H1 (cell line): ENCODE results near the gene PIF1. TPM values are rescaled to one million over a fixed set of nuclear protein-coding genes. Genes with fewer than 3 reads are reported as not detected.

Source experiments
- CTCF ChIA-PET: fragments of 300-600 bp; sonication (Branson Sonifier 250); formaldehyde crosslinking; loops from one replicate; lab custom pipeline; 2021; ENCODE audit not compliant: partially characterized antibody; lab: Charles Lee
- POLR2A ChIA-PET: fragments of 300-600 bp; sonication (Branson Sonifier 250); formaldehyde crosslinking; loops from one replicate; lab custom pipeline; 2021; ENCODE audit warnings: inconsistent platforms; ENCODE audit not compliant: partially characterized antibody; lab: Charles Lee
- DNase-seq, 2 experiments: peaks; one replicate each; pipeline versions ENCODE4 v3.0.0 to v3.0.0-alpha.2; 2010 to 2022; ENCODE audit warnings: low spot score in 2 of 2, low read depth in 1 of 2, mixed read lengths in 1 of 2
- FAIRE-seq: peaks from 2 replicates; lab custom pipeline; 2011; peaks lifted over from hg19 to GRCh38; lab: Jason Lieb, UNC
- H2AFZ ChIP-seq: 2 replicates; pipeline ENCODE4 v1.8.1; 2012; ENCODE audit warnings: low read length, inconsistent platforms
- H2AK5ac ChIP-seq: 2 replicates; pipeline ENCODE4 v1.6.1; 2013; ENCODE audit warnings: low read depth, low read length
- H2BK120ac ChIP-seq: replicated peaks from 2 replicates; pipeline ENCODE3; 2013; ENCODE audit warnings: low read depth, low read length, inconsistent platforms
- H2BK12ac ChIP-seq: 2 replicates; pipeline ENCODE4 v1.6.1; 2013; ENCODE audit warnings: low read depth, low read length
- H2BK15ac ChIP-seq: 2 replicates; pipeline ENCODE4 v1.6.1; 2013; ENCODE audit warnings: low read length
- H2BK20ac ChIP-seq: 2 replicates; pipeline ENCODE4 v1.6.1; 2013; ENCODE audit warnings: low read length
- H2BK5ac ChIP-seq: 2 replicates; pipeline ENCODE4 v1.6.1; 2013; ENCODE audit warnings: low read depth, low read length
- H3K14ac ChIP-seq: 2 replicates; pipeline ENCODE4 v1.6.1; 2013; ENCODE audit warnings: inconsistent platforms; ENCODE audit not compliant: insufficient read length
- H3K18ac ChIP-seq: 2 replicates; pipeline ENCODE4 v1.6.1; 2013; ENCODE audit warnings: low read length; ENCODE audit errors: extremely low read depth
- H3K23ac ChIP-seq: 2 replicates; pipeline ENCODE4 v1.6.1; 2013; ENCODE audit warnings: inconsistent platforms; ENCODE audit not compliant: insufficient read length
- H3K23me2 ChIP-seq: 2 replicates; pipeline ENCODE4 v1.6.1; 2013; ENCODE audit warnings: low read depth, low read length
- H3K27ac ChIP-seq: 2 replicates; pipeline ENCODE4 v1.6.1; 2011; ENCODE audit warnings: low read depth, low read length, inconsistent platforms
- H3K27me3 ChIP-seq, 4 experiments: replicated peaks in 1 of 4; 1 replicate in 1 of 4; 2 replicates in 3 of 4; pipeline versions ENCODE4 v1.6.1 to v1.8.1; 2011 to 2013; ENCODE audit warnings: low read length in 3 of 4, mild to moderate bottlenecking in 3 of 4, inconsistent platforms in 2 of 4, mixed read lengths in 2 of 4, moderate library complexity in 1 of 4; ENCODE audit not compliant: control insufficient read depth in 3 of 4, insufficient read depth in 3 of 4; ENCODE audit errors: extremely low read depth in 1 of 4
- H3K36me3 ChIP-seq, 4 experiments: 2 replicates each; pipeline versions ENCODE4 v1.6.1 to v1.8.1; 2011 to 2013; ENCODE audit warnings: mild to moderate bottlenecking in 4 of 4, low read length in 3 of 4, moderate library complexity in 2 of 4, control low read depth in 1 of 4, inconsistent platforms in 1 of 4; ENCODE audit not compliant: insufficient read depth in 4 of 4, control insufficient read depth in 2 of 4
- H3K4ac ChIP-seq: replicated peaks from 2 replicates; pipeline ENCODE3; 2013; ENCODE audit warnings: low read length, low read depth, mixed read lengths, inconsistent platforms; ENCODE audit not compliant: insufficient read length
- H3K4me1 ChIP-seq, 4 experiments: replicated peaks in 1 of 4; 1 replicate in 1 of 4; 2 replicates in 3 of 4; pipeline versions ENCODE4 v1.6.1 to v1.8.1; 2011 to 2013; ENCODE audit warnings: low read length in 3 of 4, inconsistent platforms in 2 of 4, mixed read lengths in 1 of 4; ENCODE audit not compliant: insufficient read depth in 4 of 4, control insufficient read depth in 3 of 4
- H3K4me2 ChIP-seq, 2 experiments: 2 replicates each; pipeline versions ENCODE4 v1.6.1 to v1.8.1; 2011 to 2013; ENCODE audit warnings: low read depth in 2 of 2, low read length in 2 of 2, control low read depth in 1 of 2, inconsistent platforms in 1 of 2, mild to moderate bottlenecking in 1 of 2; ENCODE audit not compliant: insufficient read depth in 1 of 2
- H3K4me3 ChIP-seq, 4 experiments: fragments of 200-600, 300-600 bp in 1 of 4; sonication (generic), shearing (Covaris generic), sonication (Bioruptor Twin) in 1 of 4; 2 replicates each; pipeline versions ENCODE4 v1.5.1 to v1.8.1; 2011 to 2016; ENCODE audit warnings: low read length in 4 of 4, low read depth in 3 of 4, control low read depth in 2 of 4, inconsistent platforms in 2 of 4, mild to moderate bottlenecking in 2 of 4, mixed read lengths in 1 of 4, moderate library complexity in 1 of 4; ENCODE audit not compliant: insufficient read depth in 2 of 4; ENCODE audit errors: extremely low read depth in 1 of 4
- H3K56ac ChIP-seq: replicated peaks from 2 replicates; pipeline ENCODE3; 2013; ENCODE audit warnings: low read depth, mild to moderate bottlenecking, mixed read lengths, low read length, inconsistent platforms; ENCODE audit not compliant: insufficient read length
- H3K79me1 ChIP-seq: 2 replicates; pipeline ENCODE4 v1.6.1; 2013; ENCODE audit warnings: low read depth, low read length, control low read depth
- H3K79me2 ChIP-seq, 2 experiments: 2 replicates each; pipeline versions ENCODE4 v1.6.1 to v1.8.1; 2012 to 2013; ENCODE audit warnings: low read length in 2 of 2, mild to moderate bottlenecking in 2 of 2, inconsistent platforms in 1 of 2; ENCODE audit not compliant: insufficient read depth in 2 of 2, control insufficient read depth in 1 of 2
- H3K9ac ChIP-seq, 4 experiments: replicated peaks in 1 of 4; 1 replicate in 1 of 4; 2 replicates in 3 of 4; pipeline versions ENCODE4 v1.6.1 to v1.8.1; 2011 to 2013; ENCODE audit warnings: low read depth in 3 of 4, low read length in 3 of 4, control low read depth in 2 of 4, mild to moderate bottlenecking in 2 of 4, moderate library complexity in 2 of 4, inconsistent platforms in 1 of 4; ENCODE audit errors: extremely low read depth in 1 of 4
- H3K9me3 ChIP-seq, 2 experiments: 2 replicates each; pipeline versions ENCODE4 v1.6.1 to v1.8.1; 2012 to 2013; ENCODE audit warnings: mild to moderate bottlenecking in 2 of 2, moderate library complexity in 2 of 2, control low read depth in 1 of 2, inconsistent platforms in 1 of 2, low read depth in 1 of 2, low read length in 1 of 2, mixed read lengths in 1 of 2; ENCODE audit not compliant: insufficient read depth in 2 of 2
- H4K20me1 ChIP-seq, 2 experiments: replicated peaks in 1 of 2; 2 replicates each; pipeline versions ENCODE3 to v1.8.1; 2011 to 2013; ENCODE audit warnings: inconsistent platforms in 2 of 2, low read length in 2 of 2, mild to moderate bottlenecking in 1 of 2; ENCODE audit not compliant: insufficient read depth in 2 of 2, control insufficient read depth in 1 of 2
- H4K5ac ChIP-seq: 2 replicates; pipeline ENCODE4 v1.6.1; 2013; ENCODE audit warnings: low read length, low read depth, mixed read lengths, inconsistent platforms; ENCODE audit not compliant: insufficient read length
- H4K8ac ChIP-seq: 2 replicates; pipeline ENCODE4 v1.8.0; 2013; ENCODE audit warnings: mild to moderate bottlenecking, moderate library complexity, low read length, inconsistent platforms; ENCODE audit not compliant: insufficient read depth; ENCODE audit errors: extremely low read depth
- H4K91ac ChIP-seq: replicated peaks from 2 replicates; pipeline ENCODE3; 2013; ENCODE audit warnings: low read length, mixed read lengths, inconsistent platforms; ENCODE audit not compliant: insufficient read length
- FOSL1 ChIP-seq: IDR thresholded peaks from 2 replicates; pipeline ENCODE4 v1.6.1; 2011; ENCODE audit warnings: mild to moderate bottlenecking, low read depth, low read length, moderate library complexity; ENCODE audit not compliant: insufficient read depth
- NANOG ChIP-seq: IDR thresholded peaks from 2 replicates; pipeline ENCODE4 v1.6.1; 2011; ENCODE audit warnings: low read length, low read depth, mild to moderate bottlenecking, inconsistent platforms; ENCODE audit not compliant: insufficient read depth, poor library complexity, severe bottlenecking
- NRF1 ChIP-seq: IDR thresholded peaks from 2 replicates; pipeline ENCODE4 v1.6.1; 2011; ENCODE audit warnings: mild to moderate bottlenecking, low read depth, low read length, improper control_type of control experiment
- RNF2 ChIP-seq: fragments of 200-900, 300-1000 bp; sonication (generic); IDR thresholded peaks from 2 replicates; pipeline ENCODE4 v1.7.1; 2016; ENCODE audit warnings: borderline replicate concordance, low read depth, mild to moderate bottlenecking, antibody characterized with exemption, low read length; ENCODE audit not compliant: poor library complexity, severe bottlenecking; ENCODE audit errors: missing control alignments
- SIN3A ChIP-seq, 2 experiments: IDR thresholded peaks in 1 of 2; conservative IDR thresholded peaks in 1 of 2; 2 replicates each; pipeline ENCODE4 v1.6.1; 2011 to 2012; ENCODE audit warnings: low read length in 2 of 2, improper control_type of control experiment in 1 of 2, low read depth in 1 of 2, mild to moderate bottlenecking in 1 of 2
- SUZ12 ChIP-seq: fragments of 200-600 bp; sonication (generic); IDR thresholded peaks from 2 replicates; pipeline ENCODE4 v1.6.1; 2012; ENCODE audit warnings: mild to moderate bottlenecking, inconsistent platforms, low read length, moderate library complexity, mixed read lengths
- TAF1 ChIP-seq: IDR thresholded peaks from 2 replicates; pipeline ENCODE4 v1.6.1; 2011; ENCODE audit warnings: mild to moderate bottlenecking, low read depth, low read length
- TEAD4 ChIP-seq: IDR thresholded peaks from 2 replicates; pipeline ENCODE4 v1.6.1; 2012; ENCODE audit warnings: low read depth, low read length, inconsistent platforms, mixed read lengths
- YY1 ChIP-seq: IDR thresholded peaks from 2 replicates; pipeline ENCODE4 v1.6.1; 2011; ENCODE audit warnings: low read depth, mild to moderate bottlenecking, low read length
- WGBS, 2 experiments: shearing (Covaris generic) in 1 of 2; methylation state at CpG; one replicate each; pipeline versions ENCODE4 v1.1.6 to v1.1.7; 2013 to 2015; ENCODE audit warnings: low lambda C conversion rate in 2 of 2, mixed read lengths in 2 of 2, inconsistent platforms in 1 of 2, low coverage in 1 of 2, missing lambda C conversion rate in 1 of 2; ENCODE audit not compliant: insufficient replicate concordance in 2 of 2, insufficient coverage in 1 of 2, insufficient read length in 1 of 2; ENCODE audit errors: extremely low coverage in 1 of 2, missing lambda C conversion rate in 1 of 2; 5-methylcytosine and 5-hydroxymethylcytosine counted together
- polyA plus RNA-seq, 7 experiments: library from polyadenylated mRNA; depleted of rRNA in 3 of 7; stranded (reverse) in 5 of 7; unstranded in 2 of 7; fragments of >200 nt in 5 of 7; fragments of 200-250 nt in 2 of 7; gene quantifications; 1 replicate in 5 of 7; 2 replicates in 1 of 7; 4 replicates in 1 of 7; pipeline versions ENCODE4 v1.2.1 to v1.2.3, GENCODE V29; 2011 to 2013; ENCODE audit warnings: missing spikeins in 2 of 7, mixed read lengths in 2 of 7
- total RNA-seq: library from RNA; stranded (reverse); fragmentation: NEBNext Ultra II Directional; extraction: Animal tissue kit (Norgen Biotek cat#: 25700); gene quantifications from 2 replicates; pipeline ENCODE4 v1.2.1, GENCODE V29; 2021

PIF1 gene
- total and polyA plus RNA-seq, 2 of the 8 experiments (the other 6 are each of a cell fraction or from before 2014, with no cell fraction given) = 73.3 to 138 TPM

GRCh38 chr15:64782751-64783150, 42.7 kb downstream of the PIF1 start:
- Histone ChIP-seq H3K4me2 (no peak overlapping the region), H4K5ac (no peak overlapping the region), H2AK5ac (0 out of 2 replicates have a peak overlapping the region, but pooled peaks have one; percentile 58), H3K36me3 (no peaks in the 10 kb centered on the region), H3K79me2 (no peaks in the 10 kb centered on the region; a peak in 1 of 4 replicates), H2BK12ac (peak overlapping the region; percentile 71; the same call in 1 of the 2 replicates), H3K27ac (no peak overlapping the region), H2BK15ac (0 out of 2 replicates have a peak overlapping the region, but pooled peaks have one; percentile 83), H3K56ac (no peak overlapping the region), H3K9me3 (no peaks in the 10 kb centered on the region), H3K18ac (no peak overlapping the region), H3K23me2 (no peaks in the 10 kb centered on the region), H3K14ac (no peak overlapping the region), H3K23ac (no peak overlapping the region), H2BK5ac (no peak overlapping the region), H4K91ac (peak overlapping the region; percentile 22), H3K4ac (no peak overlapping the region), H2BK120ac (no peak overlapping the region), H4K20me1 (no peaks in the 10 kb centered on the region), H3K79me1 (no peaks in the 10 kb centered on the region), H3K27me3 (no peaks in the 10 kb centered on the region), H3K4me3 (no peak overlapping the region), H2AFZ (no peak overlapping the region), H4K8ac (no peak overlapping the region), H3K4me1 (peaks cover 3 to 15% (median 13%) of the 10 kb centered on the region in 4 experiments), H3K9ac (no peak overlapping the region), H2BK20ac (no peak overlapping the region)
- POLR2A ChIA-PET = interaction anchor here (0.8 to 25.1 kb wide), 6 partner anchors 9 to 83 kb away, joined by 3 to 748 read pairs (median 6); partner anchors contain the start of gene PIF1
- DNase-seq (no peak), FAIRE-seq (no peak)
- no peak for TF ChIP-seq FOSL1
- TF ChIP-seq NRF1 = no peak
- no peak for TF ChIP-seq SIN3A (conservative IDR thresholded peaks at IDR 0.05 in 1 of 2, IDR thresholded peaks at IDR 0.05 in 1 of 2; ENCODE audit: low read depth in 1 of 2, low read length in 2 of 2)
- TF ChIP-seq RNF2 = no peak
- no peak for TF ChIP-seq NANOG
- no peak for TF ChIP-seq TEAD4
- TF ChIP-seq YY1 = no peak
- no peak for TF ChIP-seq SUZ12
- TF ChIP-seq TAF1 = no peak
- CTCF ChIA-PET = interaction anchor here (0.8 to 10.7 kb wide), 8 partner anchors 9 to 55 kb away, joined by 3 to 129 read pairs (median 7); no protein-coding TSS in a partner anchor
- 92% methylated on average over 5 of the region's 5 CpGs; no CpG with 5 or more reads in 1 of the 2 experiments for WGBS, 2 experiments
